Germinal center (tissue), 1 donor: ENCODE results near the gene CHERP.

Source experiments
- DNase-seq: peaks from one replicate; pipeline ENCODE4 v3.0.0; 2012; ENCODE audit warnings: mixed read lengths, low spot score

The CHERP gene, protein sequence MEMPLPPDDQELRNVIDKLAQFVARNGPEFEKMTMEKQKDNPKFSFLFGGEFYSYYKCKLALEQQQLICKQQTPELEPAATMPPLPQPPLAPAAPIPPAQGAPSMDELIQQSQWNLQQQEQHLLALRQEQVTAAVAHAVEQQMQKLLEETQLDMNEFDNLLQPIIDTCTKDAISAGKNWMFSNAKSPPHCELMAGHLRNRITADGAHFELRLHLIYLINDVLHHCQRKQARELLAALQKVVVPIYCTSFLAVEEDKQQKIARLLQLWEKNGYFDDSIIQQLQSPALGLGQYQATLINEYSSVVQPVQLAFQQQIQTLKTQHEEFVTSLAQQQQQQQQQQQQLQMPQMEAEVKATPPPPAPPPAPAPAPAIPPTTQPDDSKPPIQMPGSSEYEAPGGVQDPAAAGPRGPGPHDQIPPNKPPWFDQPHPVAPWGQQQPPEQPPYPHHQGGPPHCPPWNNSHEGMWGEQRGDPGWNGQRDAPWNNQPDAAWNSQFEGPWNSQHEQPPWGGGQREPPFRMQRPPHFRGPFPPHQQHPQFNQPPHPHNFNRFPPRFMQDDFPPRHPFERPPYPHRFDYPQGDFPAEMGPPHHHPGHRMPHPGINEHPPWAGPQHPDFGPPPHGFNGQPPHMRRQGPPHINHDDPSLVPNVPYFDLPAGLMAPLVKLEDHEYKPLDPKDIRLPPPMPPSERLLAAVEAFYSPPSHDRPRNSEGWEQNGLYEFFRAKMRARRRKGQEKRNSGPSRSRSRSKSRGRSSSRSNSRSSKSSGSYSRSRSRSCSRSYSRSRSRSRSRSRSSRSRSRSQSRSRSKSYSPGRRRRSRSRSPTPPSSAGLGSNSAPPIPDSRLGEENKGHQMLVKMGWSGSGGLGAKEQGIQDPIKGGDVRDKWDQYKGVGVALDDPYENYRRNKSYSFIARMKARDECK

DNA sequence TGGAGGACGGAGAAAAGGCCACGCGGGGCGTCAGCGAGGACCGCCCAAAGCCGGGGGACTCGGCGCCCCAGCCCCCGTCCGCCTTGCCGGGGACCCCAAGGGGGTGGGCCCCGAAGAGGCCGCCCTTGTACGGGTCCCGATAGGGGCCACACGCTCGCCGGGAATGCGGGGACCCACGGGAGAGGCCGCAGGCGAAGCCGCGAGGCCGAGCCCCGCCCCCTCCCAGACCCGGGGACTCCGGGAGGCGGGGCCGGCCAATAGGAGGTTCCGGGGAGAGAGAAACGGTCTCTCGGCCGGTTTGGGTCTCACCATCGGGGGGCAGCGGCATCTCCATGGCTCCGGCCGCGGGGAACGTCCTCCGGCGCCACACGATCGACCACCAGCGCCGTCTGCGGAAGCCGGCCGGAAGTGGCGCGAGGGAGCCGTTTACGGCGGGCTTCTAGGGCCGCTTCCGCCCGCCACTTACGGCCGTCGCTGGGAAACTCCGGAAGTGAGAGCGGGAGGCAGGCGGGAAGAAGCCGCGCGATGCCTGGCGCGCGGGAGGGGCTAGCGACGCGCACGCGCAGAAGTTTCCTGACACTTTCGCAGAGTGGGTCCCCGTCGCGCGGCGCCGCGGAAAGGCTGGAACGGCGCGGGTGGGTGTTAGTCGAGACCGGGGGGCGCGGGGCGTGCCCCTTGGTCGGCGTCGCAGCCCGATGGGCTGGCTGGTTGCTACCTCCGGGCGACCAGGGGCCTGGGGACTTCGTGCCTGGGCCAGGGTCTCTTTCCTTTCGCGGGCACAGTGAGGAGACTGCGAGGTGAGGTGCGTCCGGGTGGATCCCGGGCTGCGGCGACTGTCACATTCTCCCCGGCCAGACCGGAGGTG, at the start of gene CHERP:
Gene CHERP, minus strand, starts transcription at position 393 of the 865 bp plus-strand sequence. Its CDS starts 59 bp downstream, at position 334.
- DNase-seq = peak; percentile 93

- DNase-seq = peak; percentile 53
Observed at GRCh38 chr19:16590876-16591802, 48.9 kb upstream of the CHERP start.

- no peak for DNase-seq
Observed at GRCh38 chr19:16589917-16590316, 47.7 kb upstream of the CHERP start.

DNA sequence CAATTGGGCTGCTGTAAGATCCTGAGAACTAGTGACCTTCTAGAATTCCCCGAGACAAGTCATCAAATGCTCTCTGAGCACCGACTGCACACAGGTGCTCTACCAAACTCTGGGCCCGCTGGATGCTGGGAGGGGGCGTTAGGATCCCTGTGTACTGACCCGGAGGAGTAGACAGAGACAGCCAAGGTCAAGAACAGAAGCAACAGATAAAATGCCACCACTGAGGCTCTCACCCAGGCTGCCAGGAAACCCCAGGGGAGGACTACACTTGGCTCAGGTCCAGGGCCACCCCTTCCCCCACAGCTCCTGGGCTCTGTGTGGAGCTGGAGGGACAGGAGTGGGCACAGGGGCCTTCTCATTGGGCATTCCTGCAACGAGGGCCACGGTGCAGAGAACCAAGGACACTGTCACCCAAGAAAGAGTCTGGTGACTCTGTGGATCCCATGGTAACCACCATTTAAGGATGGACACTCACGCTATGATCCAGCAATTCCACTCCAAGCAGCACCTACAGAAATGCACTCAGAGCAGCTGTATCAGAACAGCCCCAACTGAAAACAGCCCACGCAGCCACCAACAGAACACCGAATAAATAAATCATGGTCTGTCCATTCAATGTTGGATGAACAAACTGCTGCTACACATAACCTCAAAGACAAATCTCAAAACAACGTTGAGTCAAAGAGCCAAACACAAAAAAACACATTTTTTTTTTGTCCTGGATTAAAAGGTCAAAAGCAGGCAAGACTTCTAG, 46.8 kb upstream of the CHERP start:
- DNase-seq = no peak

DNA sequence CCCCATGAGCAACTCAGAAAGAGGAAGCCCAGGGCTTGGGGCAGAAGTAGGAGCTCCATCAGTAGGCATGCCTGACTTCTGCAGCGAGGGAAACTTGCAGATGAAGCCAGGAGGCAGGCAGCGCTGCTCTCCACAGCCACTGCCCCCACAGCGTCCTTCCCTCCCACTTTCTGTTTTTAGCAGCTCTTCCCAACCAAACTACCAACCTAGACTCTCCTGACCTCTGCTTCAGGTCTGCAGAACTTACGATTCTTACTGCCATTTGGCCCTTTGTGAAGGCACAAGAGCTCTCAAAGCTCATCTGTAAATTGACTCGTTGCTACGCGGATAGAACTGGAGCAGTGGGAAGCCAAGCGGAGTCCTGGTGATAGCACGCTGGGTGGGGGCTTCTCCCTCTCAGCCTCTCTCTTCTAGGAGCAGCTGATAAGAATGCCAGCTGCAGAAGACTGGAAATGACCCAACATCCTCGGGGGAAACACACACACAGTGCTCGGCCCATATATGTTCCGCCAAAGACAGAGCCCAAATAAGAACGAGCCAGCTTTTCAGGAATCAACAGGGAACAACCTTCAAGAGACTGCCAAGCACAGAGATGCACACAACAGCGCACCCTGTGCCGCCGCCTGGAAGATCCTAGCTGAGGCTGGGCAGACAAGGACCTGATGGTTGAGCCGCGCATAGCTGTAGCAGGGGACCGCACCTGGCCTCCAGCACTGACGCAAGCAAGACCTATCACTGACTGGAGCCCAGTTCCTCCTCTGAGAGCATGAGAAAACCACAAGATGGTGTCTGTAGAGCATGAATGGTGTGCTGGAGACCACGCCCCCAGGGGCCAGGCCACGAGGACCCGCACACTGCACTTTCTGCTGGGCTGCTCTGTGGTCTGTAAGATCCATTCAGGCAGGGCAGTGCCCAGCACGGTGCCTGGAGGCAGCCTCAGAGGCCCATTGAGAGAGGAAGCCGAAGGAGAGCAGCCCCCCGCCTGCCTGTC, 45.9 kb upstream of the CHERP start:
- DNase-seq = peak; percentile 84

DNA sequence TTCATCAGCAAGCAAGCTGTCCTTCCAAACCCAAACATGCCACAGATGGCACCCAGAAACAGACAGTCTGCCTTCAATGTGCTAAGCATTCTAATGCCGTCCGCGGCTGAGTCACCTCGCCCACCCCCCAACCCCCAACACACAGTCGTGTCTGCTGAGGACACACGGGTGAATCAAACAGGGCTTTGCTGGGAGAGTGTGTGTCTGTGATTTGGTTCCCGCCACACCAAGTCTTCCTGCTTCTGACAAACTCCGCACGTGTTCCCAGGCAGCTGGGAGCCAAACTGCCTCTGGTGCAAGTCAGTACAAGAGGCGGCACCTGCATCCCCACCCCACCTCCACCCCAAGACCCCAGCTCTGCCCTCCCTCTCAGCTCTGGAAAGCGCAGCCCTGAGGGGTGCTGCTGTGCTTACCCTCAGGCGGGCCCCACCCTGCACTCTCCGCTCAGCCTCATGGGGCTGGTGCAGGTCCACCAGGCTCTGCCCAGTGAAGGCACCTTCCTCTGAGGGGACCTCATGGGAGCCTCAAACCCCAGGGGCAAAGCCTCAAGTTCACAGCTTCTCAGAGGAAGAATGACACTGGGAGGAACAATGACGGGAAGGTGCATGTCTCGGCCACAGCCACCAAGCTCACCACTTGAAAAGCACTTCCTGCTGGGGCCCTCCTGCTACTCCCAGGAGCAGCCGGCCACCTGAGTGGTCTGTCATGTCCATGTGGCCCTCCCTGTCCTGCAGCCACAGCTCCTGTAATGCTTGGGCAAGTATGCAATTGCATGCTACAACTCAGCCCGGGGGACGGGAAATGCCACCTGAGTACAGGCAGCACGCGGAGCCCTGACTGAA, 45.0 kb upstream of the CHERP start:
- DNase-seq = peak; percentile 81

GRCh38 chr19:16586477-16586871, 44.2 kb upstream of the CHERP start:
- no peak for DNase-seq

GRCh38 chr19:16585808-16586476, 43.7 kb upstream of the CHERP start:
- peak; percentile 82 for DNase-seq

DNA sequence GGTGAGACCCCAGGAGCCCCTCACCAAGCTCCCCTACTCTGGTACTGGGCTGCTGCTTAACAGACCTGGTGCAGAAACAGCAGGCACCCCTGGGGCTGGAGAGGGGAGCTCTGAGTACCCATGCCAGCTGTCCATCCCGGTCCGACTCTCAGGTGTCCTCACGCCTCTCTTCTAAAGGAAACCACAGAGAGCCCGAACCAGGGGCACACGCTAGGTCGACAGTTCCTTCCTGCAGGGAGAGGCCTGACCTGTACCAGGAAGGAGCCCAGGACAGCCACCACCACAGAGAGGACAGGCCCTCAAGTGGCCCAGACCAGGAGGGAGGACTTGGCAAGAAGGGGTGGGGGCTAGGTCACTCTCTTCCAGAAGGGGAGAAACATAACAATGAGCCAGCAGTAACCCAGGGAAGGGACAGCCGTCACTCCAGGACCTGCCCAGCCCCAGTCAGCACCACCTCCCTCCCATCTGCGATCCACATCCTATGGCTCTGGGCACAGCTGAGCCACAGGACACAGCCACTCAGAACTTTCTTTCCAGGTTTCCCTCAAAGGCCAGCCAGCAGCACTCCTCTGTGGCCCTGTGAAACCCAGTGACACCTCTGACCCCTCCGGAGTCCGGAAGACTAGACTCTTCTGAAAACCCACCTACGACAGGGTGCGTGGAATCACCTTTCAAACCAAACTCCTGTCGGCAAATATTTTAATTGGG, 43.0 kb upstream of the CHERP start:
- no peak for DNase-seq

GRCh38 chr19:16584248-16585093, 42.2 kb upstream of the CHERP start:
- DNase-seq = peak; percentile 87

GRCh38 chr19:16582486-16583261, 40.4 kb upstream of the CHERP start:
- DNase-seq = no peak

DNA sequence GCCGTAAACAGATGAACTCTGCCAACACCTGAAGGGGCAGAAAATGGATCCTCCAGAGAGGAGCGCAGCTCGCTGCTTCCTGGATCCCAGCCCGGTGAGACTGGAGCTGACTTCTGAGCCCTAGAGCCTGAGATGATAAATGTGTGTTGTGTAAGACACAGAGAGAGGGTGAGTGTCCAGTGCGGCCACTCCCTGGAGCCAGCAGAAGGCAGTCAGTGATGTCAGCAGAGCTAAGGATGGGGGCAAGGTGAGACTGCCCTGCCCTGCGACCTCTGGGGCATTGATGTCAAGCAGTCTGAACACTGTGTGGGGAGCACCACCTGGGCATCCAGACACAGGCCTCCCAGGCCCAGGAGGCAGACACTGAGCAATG, 39.7 kb upstream of the CHERP start:
- DNase-seq = no peak

GRCh38 chr19:16581145-16581970, 39.1 kb upstream of the CHERP start:
- no peak for DNase-seq

GRCh38 chr19:16579381-16579780, 37.1 kb upstream of the CHERP start:
- DNase-seq = no peak
